ENCODE data around the gene SCYGR7. TPM values are rescaled to one million over a fixed set of nuclear protein-coding genes. Genes with fewer than 3 reads are reported as not detected.

Gene SCYGR7
- total and polyA plus RNA-seq, 4 donors, result not detected

GRCh38 chr2:227707390-227707789 lies 20.7 kb upstream of the SCYGR7 start:
- peaks cover 0 to 49% (median 39%) of the 10 kb centered on the region in 4 donors for H3K4me1 ChIP-seq (ENCODE audit: control insufficient read depth in 4 of 4, insufficient read depth in 4 of 4, low read length in 3 of 4)
- H3K27ac ChIP-seq (ENCODE audit: low read depth in 1 of 2, low read length in 2 of 2), result peak overlapping the region in 1 of 2 donors; percentile 19
- no peaks in the 10 kb centered on the region for H3K36me3 ChIP-seq (ENCODE audit: control insufficient read depth in 4 of 4, insufficient read depth in 3 of 4, low read depth in 1 of 4, low read length in 3 of 4)
- TF ChIP-seq, protein P1, sequence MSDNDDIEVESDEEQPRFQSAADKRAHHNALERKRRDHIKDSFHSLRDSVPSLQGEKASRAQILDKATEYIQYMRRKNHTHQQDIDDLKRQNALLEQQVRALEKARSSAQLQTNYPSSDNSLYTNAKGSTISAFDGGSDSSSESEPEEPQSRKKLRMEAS (IDR thresholded peaks at IDR 0.05), result no peak
- TF ChIP-seq RXRA (IDR thresholded peaks at IDR 0.05), result no peak
- TF ChIP-seq, protein P2, sequence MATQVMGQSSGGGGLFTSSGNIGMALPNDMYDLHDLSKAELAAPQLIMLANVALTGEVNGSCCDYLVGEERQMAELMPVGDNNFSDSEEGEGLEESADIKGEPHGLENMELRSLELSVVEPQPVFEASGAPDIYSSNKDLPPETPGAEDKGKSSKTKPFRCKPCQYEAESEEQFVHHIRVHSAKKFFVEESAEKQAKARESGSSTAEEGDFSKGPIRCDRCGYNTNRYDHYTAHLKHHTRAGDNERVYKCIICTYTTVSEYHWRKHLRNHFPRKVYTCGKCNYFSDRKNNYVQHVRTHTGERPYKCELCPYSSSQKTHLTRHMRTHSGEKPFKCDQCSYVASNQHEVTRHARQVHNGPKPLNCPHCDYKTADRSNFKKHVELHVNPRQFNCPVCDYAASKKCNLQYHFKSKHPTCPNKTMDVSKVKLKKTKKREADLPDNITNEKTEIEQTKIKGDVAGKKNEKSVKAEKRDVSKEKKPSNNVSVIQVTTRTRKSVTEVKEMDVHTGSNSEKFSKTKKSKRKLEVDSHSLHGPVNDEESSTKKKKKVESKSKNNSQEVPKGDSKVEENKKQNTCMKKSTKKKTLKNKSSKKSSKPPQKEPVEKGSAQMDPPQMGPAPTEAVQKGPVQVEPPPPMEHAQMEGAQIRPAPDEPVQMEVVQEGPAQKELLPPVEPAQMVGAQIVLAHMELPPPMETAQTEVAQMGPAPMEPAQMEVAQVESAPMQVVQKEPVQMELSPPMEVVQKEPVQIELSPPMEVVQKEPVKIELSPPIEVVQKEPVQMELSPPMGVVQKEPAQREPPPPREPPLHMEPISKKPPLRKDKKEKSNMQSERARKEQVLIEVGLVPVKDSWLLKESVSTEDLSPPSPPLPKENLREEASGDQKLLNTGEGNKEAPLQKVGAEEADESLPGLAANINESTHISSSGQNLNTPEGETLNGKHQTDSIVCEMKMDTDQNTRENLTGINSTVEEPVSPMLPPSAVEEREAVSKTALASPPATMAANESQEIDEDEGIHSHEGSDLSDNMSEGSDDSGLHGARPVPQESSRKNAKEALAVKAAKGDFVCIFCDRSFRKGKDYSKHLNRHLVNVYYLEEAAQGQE (IDR thresholded peaks at IDR 0.05), result no peak
- no peak for TF ChIP-seq EGR1 (IDR thresholded peaks at IDR 0.05; ENCODE audit: low read depth in 2 of 2)
- TF ChIP-seq HNF4G (IDR thresholded peaks at IDR 0.05), result no peak
- no peak for TF ChIP-seq TAF1 (conservative IDR thresholded peaks at IDR 0.05)
- no peak for TF ChIP-seq JUND (IDR thresholded peaks at IDR 0.05)
- no peak for TF ChIP-seq FOXA2 (IDR thresholded peaks at IDR 0.05)
- TF ChIP-seq NR2F2 (IDR thresholded peaks at IDR 0.05), result no peak
- no peak for TF ChIP-seq SP1 (IDR thresholded peaks at IDR 0.05)
- TF ChIP-seq GABPA (IDR thresholded peaks at IDR 0.05 in 1 of 2, conservative IDR thresholded peaks at IDR 0.05 in 1 of 2), result no peak
- TF ChIP-seq, protein P3, sequence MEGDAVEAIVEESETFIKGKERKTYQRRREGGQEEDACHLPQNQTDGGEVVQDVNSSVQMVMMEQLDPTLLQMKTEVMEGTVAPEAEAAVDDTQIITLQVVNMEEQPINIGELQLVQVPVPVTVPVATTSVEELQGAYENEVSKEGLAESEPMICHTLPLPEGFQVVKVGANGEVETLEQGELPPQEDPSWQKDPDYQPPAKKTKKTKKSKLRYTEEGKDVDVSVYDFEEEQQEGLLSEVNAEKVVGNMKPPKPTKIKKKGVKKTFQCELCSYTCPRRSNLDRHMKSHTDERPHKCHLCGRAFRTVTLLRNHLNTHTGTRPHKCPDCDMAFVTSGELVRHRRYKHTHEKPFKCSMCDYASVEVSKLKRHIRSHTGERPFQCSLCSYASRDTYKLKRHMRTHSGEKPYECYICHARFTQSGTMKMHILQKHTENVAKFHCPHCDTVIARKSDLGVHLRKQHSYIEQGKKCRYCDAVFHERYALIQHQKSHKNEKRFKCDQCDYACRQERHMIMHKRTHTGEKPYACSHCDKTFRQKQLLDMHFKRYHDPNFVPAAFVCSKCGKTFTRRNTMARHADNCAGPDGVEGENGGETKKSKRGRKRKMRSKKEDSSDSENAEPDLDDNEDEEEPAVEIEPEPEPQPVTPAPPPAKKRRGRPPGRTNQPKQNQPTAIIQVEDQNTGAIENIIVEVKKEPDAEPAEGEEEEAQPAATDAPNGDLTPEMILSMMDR (IDR thresholded peaks at IDR 0.05; ENCODE audit: low read depth, low read length, missing input control), result no peak
- no peak for DNase-seq (ENCODE audit: low spot score)
- H3K4me3 ChIP-seq (ENCODE audit: low read depth in 1 of 3, low read length in 3 of 3), result no peak overlapping the region
- H3K27me3 ChIP-seq (ENCODE audit: control insufficient read depth in 4 of 4, insufficient read depth in 4 of 4, low read length in 3 of 4), result no peaks in the 10 kb centered on the region
- 88% methylated on average over 6 of the region's 6 CpGs for WGBS
- H3K9ac ChIP-seq (ENCODE audit: low read depth in 1 of 2, low read length in 2 of 2), result no peak overlapping the region
- no peaks in the 10 kb centered on the region for H3K9me3 ChIP-seq (ENCODE audit: control insufficient read depth in 4 of 4, low read length in 3 of 4)

- Histone ChIP-seq H3K9me3 (ENCODE audit: control insufficient read depth in 4 of 4, low read length in 3 of 4) (no peaks in the 10 kb centered on the region), H3K27ac (ENCODE audit: low read depth in 1 of 2, low read length in 2 of 2) (no peak overlapping the region), H3K27me3 (ENCODE audit: control insufficient read depth in 4 of 4, insufficient read depth in 4 of 4, low read length in 3 of 4) (no peaks in the 10 kb centered on the region), H3K4me1 (ENCODE audit: control insufficient read depth in 4 of 4, insufficient read depth in 4 of 4, low read length in 3 of 4) (peaks cover 0 to 23% (median 17%) of the 10 kb centered on the region in 4 donors), H3K36me3 (ENCODE audit: control insufficient read depth in 4 of 4, insufficient read depth in 3 of 4, low read depth in 1 of 4, low read length in 3 of 4) (peaks cover 0 to 2% (median 0%) of the 10 kb centered on the region in 4 donors), H3K9ac (ENCODE audit: low read depth in 1 of 2, low read length in 2 of 2) (no peak overlapping the region), H3K4me3 (ENCODE audit: low read depth in 1 of 3, low read length in 3 of 3) (no peak overlapping the region)
- 85% methylated on average over 7 of the region's 7 CpGs for WGBS
- TF ChIP-seq, protein P3 (IDR thresholded peaks at IDR 0.05; ENCODE audit: low read depth, low read length, missing input control), result no peak
- TF ChIP-seq GABPA (IDR thresholded peaks at IDR 0.05 in 1 of 2, conservative IDR thresholded peaks at IDR 0.05 in 1 of 2), result no peak
- TF ChIP-seq FOXA2 (IDR thresholded peaks at IDR 0.05), result no peak
- TF ChIP-seq EGR1 (IDR thresholded peaks at IDR 0.05; ENCODE audit: low read depth in 2 of 2), result no peak
- no peak for TF ChIP-seq ZBTB33 (IDR thresholded peaks at IDR 0.05)
- no peak for TF ChIP-seq SP1 (IDR thresholded peaks at IDR 0.05)
- TF ChIP-seq, protein P1 (IDR thresholded peaks at IDR 0.05), result no peak
- TF ChIP-seq TAF1 (conservative IDR thresholded peaks at IDR 0.05), result no peak
- TF ChIP-seq, protein P2 (IDR thresholded peaks at IDR 0.05), result no peak
- TF ChIP-seq NR2F2 (IDR thresholded peaks at IDR 0.05), result no peak
- TF ChIP-seq RAD21 (IDR thresholded peaks at IDR 0.05), result no peak
- TF ChIP-seq YY1 (IDR thresholded peaks at IDR 0.05), result no peak
- TF ChIP-seq ATF3 (IDR thresholded peaks at IDR 0.05), result no peak
- TF ChIP-seq JUND (IDR thresholded peaks at IDR 0.05), result no peak
- no peak for DNase-seq (ENCODE audit: low spot score)
Measured at GRCh38 chr2:227710986-227711385, 17.1 kb upstream of the SCYGR7 start.
